Cardiac septum (tissue), 1 donor: ENCODE results near the gene PRKCA. TPM values are rescaled to one million over a fixed set of nuclear protein-coding genes. Genes with fewer than 3 reads are reported as not detected.
"Not testable (repeated sequence)": the region's sequence is repeated elsewhere in the genome, so short reads cannot be mapped to it uniquely, and the experiment has no call there.

Source experiments
- DNase-seq: peaks from one replicate; pipeline ENCODE4 v3.0.0-alpha.2; 2020; ENCODE audit warnings: low spot score
- intact Hi-C: fragments of 100-400 bp; cut with DNase I; formaldehyde crosslinking; loops from one replicate; pipeline ENCODE4 v1.14.0; 2022
- total RNA-seq: library from RNA; stranded (reverse); fragmentation: NEBNext Ultra II Directional; extraction: Animal tissue kit (Norgen Biotek cat#: 25700); gene quantifications from one replicate; pipeline ENCODE4 v1.2.1, GENCODE V29; 2021
- donor health status: DM: no; HTN: no; CAD: no.

PRKCA gene
- total RNA-seq, 1 donor from 2014 or later, result 15.0 TPM

DNA sequence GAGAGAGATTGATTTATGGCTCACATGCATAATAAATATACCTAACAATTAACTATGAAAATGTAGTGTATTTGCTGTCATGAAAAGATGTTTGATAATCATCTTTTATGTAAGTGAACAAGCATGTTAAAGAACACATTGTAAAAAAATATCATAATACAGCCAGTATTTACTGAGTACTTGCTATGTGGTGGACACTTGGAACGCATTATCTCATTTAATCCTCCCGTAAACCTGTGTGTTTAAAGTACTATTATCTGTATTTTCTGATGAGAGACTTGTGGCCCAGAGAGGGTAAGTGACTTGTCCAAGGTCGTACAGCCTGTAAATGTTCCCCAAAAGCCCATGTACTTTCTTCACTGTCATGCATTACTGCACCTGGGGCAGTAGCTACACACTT is 70.7 kb downstream of the PRKCA start:
- intact Hi-C loops, result no loop called here
- DNase-seq, result no peak

GRCh38 chr17:66373944-66374817 is 71.8 kb downstream of the PRKCA start:
- no peak for DNase-seq
- intact Hi-C loops, result no loop called here

GRCh38 chr17:66375121-66375520 is 72.7 kb downstream of the PRKCA start:
- intact Hi-C loops, result no loop called here
- DNase-seq, result no peak

GRCh38 chr17:66378296-66378695 is 75.9 kb downstream of the PRKCA start:
- DNase-seq, result no peak
- intact Hi-C loops, result no loop called here

DNA sequence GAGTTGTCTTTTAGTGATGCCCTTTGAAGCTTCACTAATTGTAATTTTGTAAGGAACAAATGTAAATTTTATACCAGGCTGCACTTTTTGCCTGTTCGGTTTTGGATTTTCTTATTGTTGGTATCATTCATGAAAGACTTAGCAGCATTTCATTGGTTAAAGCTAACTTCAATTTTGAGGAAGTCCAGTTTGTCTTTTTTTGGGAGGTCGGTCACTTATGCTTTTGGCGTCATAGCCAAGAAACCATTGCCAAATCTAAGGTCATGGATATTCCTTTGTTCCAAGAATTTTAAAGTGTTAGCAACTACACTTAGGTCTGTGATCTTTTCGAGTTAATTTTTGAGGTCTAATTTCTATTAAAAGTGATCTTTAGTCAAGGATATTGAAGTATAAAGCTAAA is 77.1 kb downstream of the PRKCA start:
- no peak for DNase-seq
- intact Hi-C loops, result no loop called here

DNA sequence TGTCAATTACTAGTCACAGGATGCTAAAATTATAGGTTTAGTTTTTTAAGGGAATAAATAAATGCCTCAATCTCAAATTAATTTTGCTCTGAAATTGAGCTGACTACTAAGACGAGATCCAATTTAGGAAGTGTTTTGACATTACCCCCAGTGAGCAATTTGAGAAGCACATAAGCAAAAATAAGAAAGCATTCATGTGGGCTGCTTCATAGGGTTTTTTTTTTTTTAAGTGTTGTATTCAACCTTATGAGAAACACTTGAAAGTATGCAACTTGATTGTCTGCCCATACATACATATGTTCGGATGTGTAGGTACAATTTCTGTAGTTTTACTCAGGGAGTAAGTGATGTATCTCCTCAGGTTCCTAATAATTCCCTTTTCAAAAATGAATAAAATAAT is 77.6 kb downstream of the PRKCA start:
- DNase-seq, result no peak
- intact Hi-C loops, result no loop called here

DNA sequence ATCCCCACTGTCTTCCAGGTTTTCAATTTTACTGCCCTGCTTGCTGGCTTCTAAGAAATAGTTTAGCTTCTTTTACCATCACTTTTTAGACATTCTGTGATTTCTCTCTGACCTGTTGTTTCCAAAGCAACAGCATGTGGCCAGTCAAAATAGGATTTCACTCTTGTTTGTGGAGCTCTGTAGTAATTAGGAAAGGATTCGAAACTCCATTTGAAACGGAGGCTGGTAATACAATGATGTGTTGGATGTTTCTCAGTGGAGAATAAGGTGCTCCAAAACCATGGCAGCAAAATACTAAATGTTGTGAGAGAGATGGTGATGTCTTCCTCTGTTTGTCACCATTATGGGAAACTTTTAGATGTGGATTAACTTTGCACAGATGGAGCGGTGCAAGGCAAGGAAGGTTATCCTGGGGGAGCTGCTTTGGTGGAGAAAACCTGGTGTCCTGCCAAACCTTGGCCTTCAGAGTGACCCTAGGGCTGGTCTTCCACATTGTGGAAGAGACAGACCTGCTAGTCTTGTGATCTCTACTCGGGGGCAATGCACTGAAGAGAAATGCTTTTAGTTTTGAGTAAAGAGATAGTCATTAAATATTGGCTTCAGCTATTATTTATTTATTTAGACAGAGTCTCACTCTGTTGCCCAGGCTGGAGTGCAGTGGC is 79.4 kb downstream of the PRKCA start:
- intact Hi-C loops, result no loop called here
- DNase-seq, result no peak

DNA sequence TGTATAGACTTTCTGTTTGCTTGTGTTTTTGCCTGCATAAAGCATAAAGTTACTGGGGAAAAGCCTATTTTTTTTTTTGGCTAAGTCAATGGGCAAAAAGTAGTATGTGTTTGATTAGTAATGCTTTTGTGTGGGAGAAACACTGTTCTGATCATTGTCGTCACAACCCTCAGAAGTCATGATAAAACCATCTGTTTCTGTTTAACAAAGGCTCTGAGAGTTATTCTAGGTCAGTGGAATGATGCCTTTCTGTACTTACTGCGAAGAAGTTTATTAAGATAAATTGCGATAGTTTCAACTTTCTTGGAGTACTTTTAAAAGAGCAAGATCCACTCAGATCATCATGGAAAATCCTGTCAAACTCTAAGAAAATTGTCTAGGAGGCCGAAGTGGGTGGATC is 80.9 kb downstream of the PRKCA start:
- DNase-seq, result no peak
- intact Hi-C loops, result no loop called here

GRCh38 chr17:66386498-66387351 is 84.3 kb downstream of the PRKCA start:
- no peak for DNase-seq
- intact Hi-C loops, result no loop called here

DNA sequence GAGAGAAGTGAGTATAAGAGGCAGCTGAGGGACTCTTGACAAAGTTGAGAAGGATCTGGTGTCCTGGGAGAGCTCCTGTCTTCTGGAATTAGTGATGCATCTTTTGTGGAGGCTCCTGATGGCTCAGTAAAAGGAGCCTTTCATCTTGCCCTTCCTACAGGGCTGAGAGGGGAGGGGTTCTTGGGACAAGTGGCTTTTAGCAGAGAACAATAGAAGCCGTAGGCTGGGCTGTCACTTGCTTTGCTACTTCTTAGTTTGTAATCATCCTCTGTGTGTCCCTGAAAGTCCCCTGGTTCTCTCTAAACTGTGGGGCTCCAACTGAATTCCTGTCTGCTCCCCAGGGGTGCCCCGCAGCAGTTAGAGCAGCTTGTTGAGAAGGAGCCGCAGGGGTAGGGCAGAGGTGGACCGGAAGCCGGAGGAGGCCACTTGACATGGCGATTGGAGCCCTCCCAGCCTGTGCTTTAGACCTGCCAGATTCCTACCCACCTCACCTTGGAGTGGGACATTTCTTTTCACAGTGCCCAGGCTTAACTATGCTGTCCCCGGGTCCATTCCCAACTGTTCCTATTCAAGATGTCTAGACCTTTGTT is 85.1 kb downstream of the PRKCA start:
- intact Hi-C loops, result no loop called here
- no peak for DNase-seq

- intact Hi-C loops, result no loop called here
- no peak for DNase-seq
These were observed 90.5 kb downstream of the PRKCA start for GRCh38 chr17:66392783-66393437.

GRCh38 chr17:66395961-66396360 is 93.5 kb downstream of the PRKCA start:
- no peak for DNase-seq
- intact Hi-C loops, result no loop called here

GRCh38 chr17:66397486-66397885 is 95.1 kb downstream of the PRKCA start:
- intact Hi-C loops, result no loop called here
- DNase-seq, result no peak

DNA sequence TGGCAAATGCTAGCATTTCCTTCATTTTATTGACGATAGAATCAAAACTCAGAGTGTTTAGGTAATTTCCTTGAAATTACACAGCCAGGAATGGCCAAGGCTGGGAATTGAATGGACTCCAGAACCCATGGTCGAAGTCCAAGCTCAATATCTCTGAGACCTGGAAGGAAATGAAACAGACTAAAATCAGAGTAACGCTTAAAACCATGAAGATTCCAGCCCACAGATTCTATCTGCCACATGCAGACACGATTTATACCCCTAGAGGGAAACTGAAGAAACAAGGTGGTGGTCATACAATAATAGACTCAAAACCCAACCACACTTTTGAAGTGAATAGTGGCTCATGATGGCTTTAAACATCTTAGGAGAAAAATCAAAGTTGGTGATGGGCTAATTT is 95.6 kb downstream of the PRKCA start:
- DNase-seq, result no peak
- intact Hi-C loops, result no loop called here

DNA sequence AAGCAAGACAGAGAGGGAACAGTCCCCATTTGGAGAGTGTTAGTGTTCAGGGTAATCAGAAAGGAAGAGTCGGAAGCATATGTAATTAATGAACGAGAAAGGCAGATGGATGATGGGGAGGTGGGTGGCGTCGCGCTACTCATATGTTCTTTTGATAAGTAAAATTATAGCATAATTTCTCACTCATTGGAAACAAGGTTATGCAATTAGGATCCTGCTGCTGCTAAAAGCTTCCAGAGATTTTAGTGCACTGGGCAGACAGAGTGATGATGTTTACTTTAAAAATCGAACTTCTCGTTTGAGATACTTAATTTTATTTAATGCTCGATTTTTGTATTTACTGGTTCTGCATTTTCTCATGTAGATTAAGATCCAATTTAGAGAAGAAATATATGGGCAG is 96.2 kb downstream of the PRKCA start:
- DNase-seq, result no peak
- intact Hi-C loops, result no loop called here

- DNase-seq, result no peak
- intact Hi-C loops, result no loop called here
These were observed 97.0 kb downstream of the PRKCA start for GRCh38 chr17:66399441-66399840.

GRCh38 chr17:66400041-66400688 is 97.8 kb downstream of the PRKCA start:
- intact Hi-C loops, DNase-seq: not testable (repeated sequence)

GRCh38 chr17:66400698-66401097 is 98.3 kb downstream of the PRKCA start:
- no peak for DNase-seq
- intact Hi-C loops, result no loop called here

DNA sequence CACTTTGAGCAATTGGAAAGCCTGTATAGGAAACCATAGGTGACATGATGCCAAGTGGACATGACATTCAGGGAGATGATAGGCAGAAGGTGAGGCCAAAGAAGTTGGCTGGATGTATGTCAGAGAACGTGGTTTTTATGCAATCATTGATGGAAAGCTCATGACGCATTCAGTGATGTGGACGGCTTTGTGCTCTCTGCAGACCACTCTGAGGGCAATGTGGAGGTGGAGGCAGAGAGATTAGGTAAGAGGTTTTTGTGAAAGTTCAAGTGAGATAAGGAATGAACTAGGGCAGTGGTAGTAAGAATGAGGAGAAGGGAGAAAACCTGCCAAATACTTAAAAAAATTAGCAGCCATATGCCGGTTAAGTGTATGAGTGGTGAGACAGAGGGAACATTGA is 99.0 kb downstream of the PRKCA start:
- intact Hi-C loops, result no loop called here

More for the DNA sequence above, 99.0 kb downstream of the PRKCA start:
- DNase-seq, result no peak
